Adrenal gland (tissue), 12 donors: ENCODE results near the gene CACNA1A. TPM values are rescaled to one million over a fixed set of nuclear protein-coding genes. Genes with fewer than 3 reads are reported as not detected.
A peak's percentile ranks its signal among the peaks of the same experiment; 100 is the strongest.

ENCODE experiments used
- DNase-seq, 7 donors: peaks; one replicate each; pipeline ENCODE4 v3.0.0-alpha.2; 2019 to 2020
- H3K27ac ChIP-seq, 5 donors: fragments of 200-600 bp; sonication (generic) in 4 of 5; 1 replicate in 3 of 5; 2 replicates in 2 of 5; pipeline versions ENCODE4 v1.5.1 to v1.8.0; 2016 to 2020; ENCODE audit warnings: mild to moderate bottlenecking in 1 of 5
- H3K27me3 ChIP-seq: fragments of 200-600 bp; 2 replicates; pipeline ENCODE4 v1.8.0; 2021
- H3K36me3 ChIP-seq, 2 donors: fragments of 200-600 bp; replicated peaks in 1 of 2; 1 replicate in 1 of 2; 2 replicates in 1 of 2; pipeline versions ENCODE4 v1.5.1 to v1.8.0; 2018 to 2022
- H3K4me1 ChIP-seq, 2 donors: fragments of 200-600 bp; replicated peaks in 1 of 2; 1 replicate in 1 of 2; 2 replicates in 1 of 2; pipeline versions ENCODE4 v1.5.1 to v1.8.0; 2018 to 2021
- H3K4me3 ChIP-seq, 4 donors: fragments of 200-600 bp; sonication (generic) in 3 of 4; one replicate each; pipeline ENCODE4 v1.5.1; 2016 to 2018
- H3K9me3 ChIP-seq, 3 donors: fragments of 200-600 bp; sonication (generic) in 1 of 3; replicated peaks in 1 of 3; 1 replicate in 2 of 3; 2 replicates in 1 of 3; pipeline versions ENCODE4 v1.5.1 to v1.8.0; 2016 to 2021
- POLR2A ChIP-seq, 2 donors: fragments of 450-650 bp; IDR thresholded peaks; one replicate each; pipeline ENCODE4 v1.6.1; 2017; ENCODE audit warnings: antibody characterized with exemption in 2 of 2, mild to moderate bottlenecking in 2 of 2, moderate library complexity in 1 of 2
- WGBS, 4 donors: extraction: QIAGEN DNeasy Blood & Tissue Kit in 2 of 4; methylation state at CpG; one replicate each; pipeline versions ENCODE4 v1.1.5 to v1.1.7; 2013 to 2017; 5-methylcytosine and 5-hydroxymethylcytosine counted together
- intact Hi-C, 2 donors: fragments of 100-400 bp; cut with DNase I; formaldehyde crosslinking; loops; one replicate each; pipeline versions ENCODE4 v1.14.1 to v1.15.0; 2022 to 2023
- polyA plus RNA-seq, 3 donors: library from polyadenylated mRNA; stranded (reverse); fragments of 200-250 nt in 2 of 3; fragments of 350-450 nt in 1 of 3; fragmentation: Illumina TruSeq in 1 of 3; extraction: RNeasy Lipid Tissue Mini Kit (QIAGEN cat#74804) in 1 of 3; gene quantifications; one replicate each; pipeline ENCODE4 v1.2.3, GENCODE V29; 2013 to 2014
- total RNA-seq, 9 donors: library from RNA; depleted of rRNA in 4 of 9; stranded (reverse); fragments of >200 nt in 4 of 9; fragments of 120-200 nt in 1 of 9; fragmentation: NEBNext Ultra II Directional in 1 of 9; extraction: Animal tissue kit (Norgen Biotek cat#: 25700) in 1 of 9; gene quantifications; one replicate each; pipeline versions ENCODE4 v1.1.0 to v1.2.4, GENCODE V29; 2013 to 2023
- TF ChIP-seq, protein P1 (sequence below), 6 experiments: fragments of 450-650 bp in 4 of 6; fragments of 200-600 bp in 2 of 6; sonication (generic) in 1 of 6; IDR thresholded peaks; 1 replicate in 5 of 6; 2 replicates in 1 of 6; pipeline versions ENCODE4 v1.5.1 to v1.8.0; 2016 to 2021; ENCODE audit warnings: antibody characterized with exemption in 6 of 6, mild to moderate bottlenecking in 2 of 6, moderate library complexity in 1 of 6
- donor health status: healthy with polysubstance abuse.
- donor health status: Bipolar disorder and iron deficiency.
- donor health status: DM: yes; HTN: yes; CAD: no.
- donor health status: DM: no; HTN: no; CAD: no.
- donor health status: DM: no; HTN: no; CAD: no.
- donor health status: DM: yes; HTN: yes; CAD: no.

CACNA1A gene
- total and polyA plus RNA-seq, 12 donors = 0.28 to 35.4 (median 2.8) TPM; not detected in 1

DNA sequence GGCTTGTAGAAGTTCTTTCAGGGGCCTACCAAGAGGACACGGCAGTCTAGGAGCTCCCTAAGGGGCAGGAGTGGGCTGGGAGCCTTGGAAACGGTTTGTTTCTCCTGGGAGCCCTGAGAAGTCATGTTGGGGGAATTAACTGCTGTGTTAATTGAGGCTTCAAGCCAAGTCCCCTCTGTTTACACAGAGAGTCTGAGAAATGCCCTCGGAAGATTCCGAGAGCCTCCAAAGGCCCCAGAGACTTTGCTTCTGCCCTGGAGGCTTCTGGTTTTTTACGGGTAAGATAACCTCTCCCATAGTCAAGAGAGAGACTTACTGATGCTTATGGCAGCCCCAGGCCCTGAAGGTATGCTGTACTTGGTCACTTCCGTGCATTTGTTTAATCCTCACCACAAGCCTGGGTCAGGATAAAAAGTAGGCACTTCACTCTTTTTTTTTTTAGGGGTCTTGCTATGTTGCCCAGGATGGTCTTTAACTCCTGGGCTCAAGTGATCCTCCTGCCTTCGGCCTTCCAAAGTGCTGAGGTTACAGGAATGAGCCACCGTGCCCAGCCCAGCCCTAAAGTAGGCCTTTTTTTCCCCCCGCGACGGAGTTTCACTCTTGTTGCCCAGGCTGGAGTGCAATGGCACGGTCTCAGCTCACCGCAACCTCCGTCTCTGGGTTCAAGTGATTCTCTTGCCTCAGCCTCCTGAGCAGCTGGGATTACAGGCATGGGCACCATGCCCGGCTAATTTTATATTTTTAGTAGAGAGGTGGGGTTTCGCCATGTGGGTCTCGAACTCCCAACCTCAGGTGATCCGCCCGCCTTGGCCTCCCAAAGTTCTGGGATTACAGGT lies 340.9 kb downstream of the CACNA1A start:
- Histone ChIP-seq H3K9me3 (no peaks in the 10 kb centered on the region), H3K4me3 (no peak overlapping the region), H3K36me3 (no peaks in the 10 kb centered on the region), H3K27me3 (no peaks in the 10 kb centered on the region), H3K4me1 (peaks cover 16 to 42% of the 10 kb centered on the region in 2 donors), H3K27ac (peak overlapping the region in 3 of 5 donors; percentile 72 to 93 (median 87))
- no peak for DNase-seq
- intact Hi-C loops = no loop called here
- no peak for TF ChIP-seq POLR2A (IDR thresholded peaks at IDR 0.05)
- WGBS, 4 donors = 84 to 88% (median 85%) methylated on average over 17 to 19 of the region's 19 CpGs

DNA sequence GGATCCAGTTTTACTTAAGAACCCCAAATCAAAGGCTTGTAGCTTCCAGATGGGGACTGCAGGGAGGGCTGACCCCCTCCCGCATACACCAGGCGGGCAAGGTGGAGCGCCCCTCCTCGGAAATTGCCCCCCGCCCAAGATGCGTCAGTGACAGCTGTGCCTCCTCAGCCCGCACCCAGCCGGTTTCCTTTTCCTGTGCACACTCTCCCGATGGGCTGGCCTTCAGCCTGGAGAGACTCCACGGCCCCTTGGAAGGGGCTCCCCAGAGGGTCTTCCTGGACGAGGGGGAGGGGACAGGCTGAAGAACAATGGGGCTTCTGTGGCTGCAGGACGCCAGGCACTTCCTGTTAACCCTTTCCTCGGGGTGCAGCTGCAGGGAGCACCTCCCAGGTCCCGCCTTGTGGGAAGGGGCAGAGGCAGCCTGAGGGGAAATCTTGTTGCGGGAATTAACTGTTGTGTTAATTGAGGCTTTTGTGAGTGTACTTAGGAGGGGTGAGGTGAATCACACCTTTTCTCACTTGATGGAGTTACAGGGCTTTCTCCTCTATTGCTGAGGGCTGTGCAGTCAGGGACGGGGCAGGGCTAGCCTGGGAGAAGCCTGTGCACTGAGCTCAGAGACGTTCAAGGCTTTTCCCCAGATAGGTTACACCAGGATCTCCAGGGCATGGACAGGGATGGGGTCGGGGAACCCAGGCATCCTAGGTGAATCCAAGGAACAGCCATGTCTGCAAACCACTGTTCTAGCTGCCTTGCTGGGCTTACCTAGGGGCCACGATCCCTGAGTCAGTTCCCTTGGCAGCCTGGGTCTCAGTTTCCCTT lies 341.7 kb downstream of the CACNA1A start:
- no peaks in the 10 kb centered on the region for H3K36me3 ChIP-seq
- intact Hi-C loops = no loop called here
- no peaks in the 10 kb centered on the region for H3K27me3 ChIP-seq
- WGBS, 4 donors = 37 to 44% (median 39%) methylated on average over 14 to 19 of the region's 19 CpGs
- peaks cover 16 to 38% of the 10 kb centered on the region in 2 donors for H3K4me1 ChIP-seq
- no peak for TF ChIP-seq POLR2A (IDR thresholded peaks at IDR 0.05)
- TF ChIP-seq, protein P1, sequence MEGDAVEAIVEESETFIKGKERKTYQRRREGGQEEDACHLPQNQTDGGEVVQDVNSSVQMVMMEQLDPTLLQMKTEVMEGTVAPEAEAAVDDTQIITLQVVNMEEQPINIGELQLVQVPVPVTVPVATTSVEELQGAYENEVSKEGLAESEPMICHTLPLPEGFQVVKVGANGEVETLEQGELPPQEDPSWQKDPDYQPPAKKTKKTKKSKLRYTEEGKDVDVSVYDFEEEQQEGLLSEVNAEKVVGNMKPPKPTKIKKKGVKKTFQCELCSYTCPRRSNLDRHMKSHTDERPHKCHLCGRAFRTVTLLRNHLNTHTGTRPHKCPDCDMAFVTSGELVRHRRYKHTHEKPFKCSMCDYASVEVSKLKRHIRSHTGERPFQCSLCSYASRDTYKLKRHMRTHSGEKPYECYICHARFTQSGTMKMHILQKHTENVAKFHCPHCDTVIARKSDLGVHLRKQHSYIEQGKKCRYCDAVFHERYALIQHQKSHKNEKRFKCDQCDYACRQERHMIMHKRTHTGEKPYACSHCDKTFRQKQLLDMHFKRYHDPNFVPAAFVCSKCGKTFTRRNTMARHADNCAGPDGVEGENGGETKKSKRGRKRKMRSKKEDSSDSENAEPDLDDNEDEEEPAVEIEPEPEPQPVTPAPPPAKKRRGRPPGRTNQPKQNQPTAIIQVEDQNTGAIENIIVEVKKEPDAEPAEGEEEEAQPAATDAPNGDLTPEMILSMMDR (IDR thresholded peaks at IDR 0.05) = no peak
- no peaks in the 10 kb centered on the region for H3K9me3 ChIP-seq
- peak in 6 of 7 donors; percentile 48 to 75 (median 58) for DNase-seq
- H3K4me3 ChIP-seq = peak overlapping the region in 1 of 4 donors; percentile 31
- peak overlapping the region; percentile 40 to 93 (median 72) for H3K27ac ChIP-seq

DNA sequence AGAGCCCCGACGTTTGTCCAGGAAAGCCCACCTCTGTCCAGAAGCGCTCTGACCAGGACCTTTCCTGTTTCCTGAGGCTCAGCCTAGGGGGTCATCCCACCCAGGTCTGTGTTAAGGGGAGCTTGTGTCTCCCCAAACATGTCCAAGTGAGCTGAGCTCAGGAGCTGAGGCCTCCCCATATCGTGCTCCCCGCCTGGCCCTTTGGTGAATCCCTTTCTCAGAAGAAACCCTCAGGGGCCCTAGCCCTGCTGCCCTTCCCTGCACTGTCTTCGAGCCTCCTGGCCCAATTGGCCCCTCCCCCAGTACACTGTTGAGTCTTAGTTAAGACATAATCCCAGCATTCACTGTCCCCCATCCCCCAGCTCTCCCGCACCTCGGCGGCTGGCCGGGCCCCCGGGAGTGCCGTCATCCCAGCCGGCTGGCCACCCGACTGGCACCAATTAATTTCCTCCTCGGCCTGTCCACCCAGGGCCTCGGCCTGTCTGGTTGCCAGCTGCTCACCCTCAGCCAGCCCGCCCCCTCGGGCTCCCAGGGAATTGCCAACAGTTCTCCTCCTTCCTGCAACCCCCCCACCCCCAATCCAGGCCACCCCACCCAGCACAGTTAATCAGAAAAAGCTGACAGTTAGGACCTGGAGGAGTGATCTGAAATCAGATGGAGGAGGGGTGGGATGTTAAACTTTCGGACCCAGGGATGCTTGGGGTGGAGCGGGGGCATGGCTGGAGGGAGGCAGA lies 342.5 kb downstream of the CACNA1A start:
- WGBS, 4 donors = 24 to 38% (median 27%) methylated on average over 7 to 20 of the region's 20 CpGs
- Histone ChIP-seq H3K9me3 (no peaks in the 10 kb centered on the region), H3K4me1 (peaks cover 16 to 38% of the 10 kb centered on the region in 2 donors), H3K4me3 (peak overlapping the region in 1 of 4 donors; percentile 31), H3K27ac (peak overlapping the region; percentile 40 to 93 (median 72)), H3K27me3 (no peaks in the 10 kb centered on the region), H3K36me3 (no peaks in the 10 kb centered on the region)
- peak; percentile 72 to 85 (median 81) for DNase-seq
- TF ChIP-seq, protein P1 (IDR thresholded peaks at IDR 0.05) = no peak
- TF ChIP-seq POLR2A (IDR thresholded peaks at IDR 0.05) = peak in 1 of 2 donors; percentile 40
- intact Hi-C loops = no loop called here

DNA sequence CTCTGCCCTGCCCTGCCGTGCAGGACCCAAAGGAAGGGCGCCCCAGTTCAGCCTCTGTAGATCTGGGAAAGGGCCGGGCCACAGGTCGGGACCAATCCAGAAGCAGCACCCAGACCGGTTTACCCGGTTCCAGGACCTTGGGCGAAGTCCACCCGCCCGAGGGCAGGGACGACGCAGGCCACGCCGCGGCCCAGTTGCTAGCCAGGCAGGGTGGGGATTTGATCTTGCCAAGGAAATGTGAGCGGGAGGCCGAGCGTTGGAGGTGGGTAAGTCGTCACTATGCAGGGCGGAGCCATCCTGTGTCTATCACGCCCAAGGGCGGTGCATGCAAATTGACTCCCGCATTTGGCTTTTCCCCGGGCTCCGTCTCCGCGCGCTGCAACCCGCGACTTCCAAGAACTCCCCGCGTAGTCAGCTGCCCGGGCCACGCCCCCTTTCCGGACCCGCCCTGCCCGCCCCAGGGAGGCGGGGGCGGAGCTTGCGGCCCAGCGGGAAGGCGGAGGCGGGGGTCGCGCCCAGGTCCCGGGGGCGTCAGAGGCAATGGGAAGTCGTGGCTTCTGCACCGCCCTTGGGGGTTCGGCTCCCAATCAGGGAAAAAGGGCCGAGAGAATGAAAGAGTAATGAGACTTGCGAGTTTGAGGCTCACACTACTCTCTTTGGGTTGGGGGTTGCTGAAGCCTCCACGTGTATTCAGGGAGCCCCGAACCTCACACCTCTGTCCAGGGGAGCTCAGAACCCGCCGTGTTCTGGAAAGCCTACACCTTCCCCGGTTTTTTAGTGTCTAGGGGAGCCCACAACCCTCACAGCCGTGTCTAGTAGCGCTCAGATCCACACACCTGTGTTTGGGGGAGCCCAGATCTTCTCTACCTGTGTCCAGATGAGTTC lies 343.3 kb downstream of the CACNA1A start:
- Histone ChIP-seq H3K4me1 (peaks cover 16 to 38% of the 10 kb centered on the region in 2 donors), H3K4me3 (peak overlapping the region in 2 of 4 donors; percentile 14 to 31)
- TF ChIP-seq POLR2A (IDR thresholded peaks at IDR 0.05) = peak in 1 of 2 donors; percentile 71
- TF ChIP-seq, protein P1 (IDR thresholded peaks at IDR 0.05) = no peak

More for the DNA sequence above, 343.3 kb downstream of the CACNA1A start:
- peak; percentile 96 to 99 (median 98) for DNase-seq
- 3 to 11% (median 6%) methylated on average over 22 to 58 of the region's 58 CpGs for WGBS, 4 donors
- no peaks in the 10 kb centered on the region for H3K27me3 ChIP-seq
- H3K9me3 ChIP-seq = no peaks in the 10 kb centered on the region
- H3K36me3 ChIP-seq = no peaks in the 10 kb centered on the region
- intact Hi-C loops = no loop called here
- peak overlapping the region; percentile 40 to 93 (median 72) for H3K27ac ChIP-seq
